K562 (cell line): Measurements from ENCODE around the gene RARA. TPM values are rescaled to one million over a fixed set of nuclear protein-coding genes. Genes with fewer than 3 reads are reported as not detected.
A peak's percentile ranks its signal among the peaks of the same experiment; 100 is the strongest.

ENCODE experiments used
- ATF1 ChIP-seq, 2 experiments: fragments of 450-650 bp in 1 of 2; IDR thresholded peaks; 2 replicates each; pipeline ENCODE4 v1.6.1; 2016; ENCODE audit warnings: missing compliant biosample characterization in 1 of 2, missing genetic modification characterization in 1 of 2
- CTBP1 ChIP-seq: fragments of 450-650 bp; IDR thresholded peaks from 2 replicates; pipeline ENCODE4 v1.6.1; 2016; ENCODE audit warnings: borderline replicate concordance
- ELF2 ChIP-seq: fragments of 250-450 bp; sonication (Bioruptor Pico); IDR thresholded peaks from 2 replicates; pipeline ENCODE4 v1.5.0; 2021; ENCODE audit warnings: mild to moderate bottlenecking
- ESRRA ChIP-seq: fragments of 450-650 bp; IDR thresholded peaks from 2 replicates; pipeline ENCODE4 v1.6.1; 2014; ENCODE audit warnings: low read depth, mild to moderate bottlenecking, moderate library complexity, borderline replicate concordance
- FOSL1 ChIP-seq: fragments of 200-800 bp; sonication (Bioruptor generic); conservative IDR thresholded peaks from 2 replicates; pipeline ENCODE4 v1.6.1; 2016; ENCODE audit warnings: missing genetic modification characterization, missing compliant biosample characterization
- FOXM1 ChIP-seq, 2 experiments: fragments of 450-650 bp in 1 of 2; sonication (generic) in 1 of 2; formaldehyde crosslinking in 1 of 2; IDR thresholded peaks; 2 replicates each; pipeline versions ENCODE4 v1.6.1 to v1.9.0; 2017 to 2022; ENCODE audit warnings: low read depth in 2 of 2, mild to moderate bottlenecking in 2 of 2, missing genetic modification reagents in 1 of 2, moderate library complexity in 1 of 2
- JUND ChIP-seq, 2 experiments: IDR thresholded peaks; 2 replicates in 1 of 2; 3 replicates in 1 of 2; pipeline ENCODE4 v1.6.1; 2011; ENCODE audit warnings: borderline replicate concordance in 2 of 2, low read depth in 2 of 2, low read length in 2 of 2, improper control_type of control experiment in 1 of 2, missing biosample characterization in 1 of 2, missing genetic modification characterization in 1 of 2, missing genetic modification reagents in 1 of 2
- KLF13 ChIP-seq: fragments of 450-650 bp; IDR thresholded peaks from 2 replicates; pipeline ENCODE4 v1.6.1; 2016; ENCODE audit warnings: missing genetic modification characterization, low read depth, mild to moderate bottlenecking, missing compliant biosample characterization, moderate library complexity, borderline replicate concordance
- NR4A1 ChIP-seq, 2 experiments: fragments of 250-450 bp in 1 of 2; fragments of 450-650 bp in 1 of 2; sonication (Bioruptor Pico) in 1 of 2; IDR thresholded peaks; 2 replicates each; pipeline versions ENCODE4 v1.4.0 to v1.6.1; 2016 to 2020; ENCODE audit warnings: mild to moderate bottlenecking in 2 of 2, missing compliant biosample characterization in 1 of 2, missing genetic modification characterization in 1 of 2, moderate library complexity in 1 of 2
- RBM39 ChIP-seq: fragments of 200-400 bp; formaldehyde crosslinking; optimal IDR thresholded peaks from 2 replicates; pipeline ENCODE3; 2018; ENCODE audit warnings: low read depth, low read length
- RFX7 ChIP-seq: fragments of 250-450 bp; sonication (Bioruptor Pico); IDR thresholded peaks from 2 replicates; pipeline ENCODE4 v1.5.1; 2021; ENCODE audit warnings: mild to moderate bottlenecking
- SAP30 ChIP-seq: fragments of 200-600 bp; sonication (generic); IDR thresholded peaks from 2 replicates; pipeline ENCODE4 v1.6.1; 2012; ENCODE audit warnings: borderline replicate concordance, low read depth, mild to moderate bottlenecking, moderate library complexity, low read length, control low read depth, inconsistent platforms; ENCODE audit not compliant: insufficient read depth, poor library complexity, severe bottlenecking
- SMAD4 ChIP-seq: fragments of 250-450 bp; sonication (Bioruptor Pico); conservative IDR thresholded peaks from 2 replicates; pipeline ENCODE4 v1.8.0; 2021; ENCODE audit warnings: inconsistent platforms, mild to moderate bottlenecking, moderate library complexity
- SMARCC2 ChIP-seq: fragments of 450-650 bp; IDR thresholded peaks from 2 replicates; pipeline ENCODE4 v1.6.1; 2017; ENCODE audit warnings: antibody characterized with exemption, moderate library complexity, mild to moderate bottlenecking, low read depth
- SNIP1 ChIP-seq: fragments of 450-650 bp; IDR thresholded peaks from 2 replicates; pipeline ENCODE4 v1.7.1; 2017; ENCODE audit warnings: low read depth, mild to moderate bottlenecking
- SPI1 ChIP-seq: IDR thresholded peaks from 2 replicates; pipeline ENCODE4 v1.6.1; 2011; ENCODE audit warnings: low read depth, low read length, control low read depth, borderline replicate concordance
- USF2 ChIP-seq: sonication (generic); formaldehyde crosslinking; IDR thresholded peaks from 2 replicates; pipeline ENCODE4 v1.5.0; 2020; ENCODE audit warnings: missing genetic modification reagents
- ZNF592 ChIP-seq: fragments of 450-650 bp; IDR thresholded peaks from 2 replicates; pipeline ENCODE4 v1.6.1; 2017; ENCODE audit warnings: antibody characterized with exemption, mild to moderate bottlenecking
- ZNF699 ChIP-seq: fragments of 250-450 bp; sonication (Bioruptor Pico); IDR thresholded peaks from 2 replicates; pipeline ENCODE4 v1.8.0; 2021; ENCODE audit warnings: mild to moderate bottlenecking, moderate library complexity; ENCODE audit not compliant: insufficient replicate concordance
- polyA plus RNA-seq, 8 experiments: library from polyadenylated mRNA; depleted of rRNA in 4 of 8; stranded (reverse) in 5 of 8; unstranded in 3 of 8; fragments of >200 nt; fragmentation: Nextera tagmentation in 2 of 8; fragmentation: Illumina TruSeq in 1 of 8; extraction: Ambion mirVana in 2 of 8; extraction: Trizol in 1 of 8; gene quantifications; 2 replicates each; pipeline versions ENCODE4 v1.2.1 to v1.2.3, GENCODE V29; 2011 to 2014; ENCODE audit warnings: inconsistent platforms in 1 of 8, missing spikeins in 1 of 8
- total RNA-seq, 7 experiments: library from RNA; depleted of rRNA in 6 of 7; stranded (reverse); fragments of >200 nt in 6 of 7; fragmentation: Illumina TruSeq in 2 of 7; extraction: Trizol in 2 of 7; gene quantifications; 2 replicates each; pipeline versions ENCODE4 v1.2.1 to v1.2.3, GENCODE V29; 2011 to 2021; ENCODE audit warnings: low replicate concordance in 1 of 7

The RARA gene
- total and polyA plus RNA-seq, 9 of the 15 experiments (the other 6 are each of a cell fraction or from before 2014, with no cell fraction given): 0.10 to 28.0 (median 7.9) TPM

- TF ChIP-seq ZNF592 (peak; percentile 50; the same call in 1 of the 2 replicates), NR4A1 (CRISPR knock-in tag; IDR thresholded peaks at IDR 0.05) (no peak), NR4A1 (tag; IDR thresholded peaks at IDR 0.05) (0 out of 2 replicates have a peak, but pooled peaks have one; percentile 18), USF2 (CRISPR knock-in tag) (peak; percentile 94), ELF2 (CRISPR knock-in tag) (peak; percentile 72; the same call in 1 of the 2 replicates), ATF1 (CRISPR knock-in tag; IDR thresholded peaks at IDR 0.05) (no peak), ATF1 (tag; IDR thresholded peaks at IDR 0.05) (peak; percentile 57), RFX7 (CRISPR knock-in tag) (no peak), FOXM1 (IDR thresholded peaks at IDR 0.05; ENCODE audit: low read depth) (peak; percentile 68; the same call in 1 of the 2 replicates), FOXM1 (CRISPR knock-in tag; IDR thresholded peaks at IDR 0.05; ENCODE audit: low read depth) (no peak), RBM39 (peak; percentile 33), SAP30 (peak; percentile 33), FOSL1 (tag) (peak; percentile 51), ESRRA (0 out of 2 replicates have a peak, but pooled peaks have one; percentile 64), ZNF699 (no peak), SMAD4 (0 out of 2 replicates have a peak, but pooled peaks have one; percentile 58), CTBP1 (peak; percentile 41; the same call in 1 of the 2 replicates), SPI1 (peak; percentile 88), SNIP1 (no peak), KLF13 (tag) (no peak), SMARCC2 (no peak), JUND (IDR thresholded peaks at IDR 0.05; ENCODE audit: borderline replicate concordance, low read depth, low read length) (peak; percentile 2; the same call in 1 of the 2 replicates), JUND (tag; IDR thresholded peaks at IDR 0.05; ENCODE audit: borderline replicate concordance, low read depth, low read length) (peak; percentile 25; the same call in 1 of the 3 replicates)
These were observed 13.7 kb downstream of the RARA start (continued) for GRCh38 chr17:40322358-40323315.
